ENCODE results near the gene TRIM38. TPM values are rescaled to one million over a fixed set of nuclear protein-coding genes. Genes with fewer than 3 reads are reported as not detected.
A peak's percentile ranks its signal among the peaks of the same experiment; 100 is the strongest.

TRIM38 gene
- total RNA-seq, 2 donors from 2014 or later = 9.7 to 13.4 TPM

GRCh38 chr6:26019261-26019830 lies 56.7 kb downstream of the TRIM38 start:
- H3K9ac ChIP-seq (ENCODE audit: low read depth in 2 of 2, low read length in 2 of 2) = no peak overlapping the region

DNA sequence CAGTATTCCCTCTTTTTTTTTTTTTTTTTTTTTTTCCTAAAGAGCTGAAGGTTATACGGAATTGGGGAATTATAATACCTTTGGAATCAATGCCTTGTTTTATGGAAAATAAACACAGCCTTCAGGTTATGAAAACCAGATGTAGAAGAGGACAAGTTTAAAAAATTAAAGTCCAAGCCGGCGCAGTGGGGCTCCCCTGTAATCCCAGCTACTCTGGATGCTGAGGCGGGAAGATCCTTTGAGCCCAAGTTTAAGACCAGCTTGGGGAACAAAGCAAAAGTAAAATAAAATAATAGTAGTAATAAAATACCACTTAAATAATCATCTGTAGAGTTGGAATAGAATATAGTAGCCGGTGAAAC lies 57.3 kb downstream of the TRIM38 start:
- Histone ChIP-seq H3K9me3 (no peaks in the 10 kb centered on the region), H3K27me3 (no peaks in the 10 kb centered on the region), H3K27ac (peak overlapping the region; percentile 99), H3K36me3 (no peaks in the 10 kb centered on the region), H3K4me3 (peak overlapping the region; percentile 53), H3K4me1 (no peaks in the 10 kb centered on the region), H3K9ac (ENCODE audit: low read depth in 2 of 2, low read length in 2 of 2) (no peak overlapping the region)
- TF ChIP-seq, protein P1, sequence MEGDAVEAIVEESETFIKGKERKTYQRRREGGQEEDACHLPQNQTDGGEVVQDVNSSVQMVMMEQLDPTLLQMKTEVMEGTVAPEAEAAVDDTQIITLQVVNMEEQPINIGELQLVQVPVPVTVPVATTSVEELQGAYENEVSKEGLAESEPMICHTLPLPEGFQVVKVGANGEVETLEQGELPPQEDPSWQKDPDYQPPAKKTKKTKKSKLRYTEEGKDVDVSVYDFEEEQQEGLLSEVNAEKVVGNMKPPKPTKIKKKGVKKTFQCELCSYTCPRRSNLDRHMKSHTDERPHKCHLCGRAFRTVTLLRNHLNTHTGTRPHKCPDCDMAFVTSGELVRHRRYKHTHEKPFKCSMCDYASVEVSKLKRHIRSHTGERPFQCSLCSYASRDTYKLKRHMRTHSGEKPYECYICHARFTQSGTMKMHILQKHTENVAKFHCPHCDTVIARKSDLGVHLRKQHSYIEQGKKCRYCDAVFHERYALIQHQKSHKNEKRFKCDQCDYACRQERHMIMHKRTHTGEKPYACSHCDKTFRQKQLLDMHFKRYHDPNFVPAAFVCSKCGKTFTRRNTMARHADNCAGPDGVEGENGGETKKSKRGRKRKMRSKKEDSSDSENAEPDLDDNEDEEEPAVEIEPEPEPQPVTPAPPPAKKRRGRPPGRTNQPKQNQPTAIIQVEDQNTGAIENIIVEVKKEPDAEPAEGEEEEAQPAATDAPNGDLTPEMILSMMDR (IDR thresholded peaks at IDR 0.05) = no peak
- intact Hi-C loops (cut with DNase I) = no loop called here
- DNase-seq = no peak

More at GRCh38 chr6:26019261-26019830, 56.7 kb downstream of the TRIM38 start:
- no peaks in the 10 kb centered on the region for H3K4me1 ChIP-seq
- H3K9me3 ChIP-seq = no peaks in the 10 kb centered on the region
- intact Hi-C loops (cut with DNase I) = no loop called here
- DNase-seq = no peak
- TF ChIP-seq, protein P1 (IDR thresholded peaks at IDR 0.05) = no peak
- H3K27me3 ChIP-seq = no peaks in the 10 kb centered on the region
- H3K4me3 ChIP-seq = no peak overlapping the region
- H3K27ac ChIP-seq = no peak overlapping the region
- H3K36me3 ChIP-seq = no peaks in the 10 kb centered on the region

GRCh38 chr6:26020329-26021000 lies 57.9 kb downstream of the TRIM38 start:
- Histone ChIP-seq H3K4me3 (peak overlapping the region; percentile 53), H3K27ac (peak overlapping the region; percentile 99), H3K36me3 (no peaks in the 10 kb centered on the region), H3K27me3 (no peaks in the 10 kb centered on the region), H3K4me1 (no peaks in the 10 kb centered on the region), H3K9ac (ENCODE audit: low read depth in 2 of 2, low read length in 2 of 2) (peak overlapping the region; percentile 89 to 91), H3K9me3 (no peaks in the 10 kb centered on the region)
- TF ChIP-seq, protein P1 (IDR thresholded peaks at IDR 0.05) = no peak
- intact Hi-C loops (cut with DNase I) = no loop called here
- peak; percentile 90 for DNase-seq

DNA sequence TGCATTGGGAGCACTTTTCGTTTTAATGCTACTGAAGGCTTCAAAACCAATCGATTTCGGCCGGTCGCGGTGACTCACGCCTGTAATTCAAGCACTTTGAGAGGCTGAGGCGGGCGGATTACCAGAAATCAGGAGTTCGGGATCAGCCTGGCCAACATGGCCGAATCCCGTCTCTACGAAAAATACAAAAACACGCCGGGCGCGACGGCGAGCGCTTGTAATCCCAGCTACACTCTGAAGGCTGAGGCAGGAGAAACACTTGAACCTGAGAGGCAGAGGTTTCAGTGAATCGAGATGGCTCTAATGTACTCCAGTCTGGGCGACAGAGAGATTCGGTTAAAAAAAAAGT lies 58.4 kb downstream of the TRIM38 start:
- H3K36me3 ChIP-seq = no peaks in the 10 kb centered on the region
- no peaks in the 10 kb centered on the region for H3K4me1 ChIP-seq
- H3K27me3 ChIP-seq = no peaks in the 10 kb centered on the region
- peak overlapping the region; percentile 89 to 91 for H3K9ac ChIP-seq (ENCODE audit: low read depth in 2 of 2, low read length in 2 of 2)
- H3K9me3 ChIP-seq = no peaks in the 10 kb centered on the region
- DNase-seq = peak; percentile 68
- peak overlapping the region; percentile 53 for H3K4me3 ChIP-seq
- H3K27ac ChIP-seq = peak overlapping the region; percentile 99
- TF ChIP-seq, protein P1 (IDR thresholded peaks at IDR 0.05) = no peak
- intact Hi-C loops (cut with DNase I) = no loop called here

GRCh38 chr6:26021350-26022131 lies 58.9 kb downstream of the TRIM38 start:
- TF ChIP-seq, protein P1 (IDR thresholded peaks at IDR 0.05) = no peak
- intact Hi-C loops (cut with DNase I) = no loop called here
- peak overlapping the region; percentile 89 to 91 for H3K9ac ChIP-seq (ENCODE audit: low read depth in 2 of 2, low read length in 2 of 2)
- no peaks in the 10 kb centered on the region for H3K9me3 ChIP-seq
- no peaks in the 10 kb centered on the region for H3K36me3 ChIP-seq
- H3K27ac ChIP-seq = peak overlapping the region; percentile 99
- peak overlapping the region; percentile 53 for H3K4me3 ChIP-seq
- no peaks in the 10 kb centered on the region for H3K27me3 ChIP-seq
- no peaks in the 10 kb centered on the region for H3K4me1 ChIP-seq
- DNase-seq = peak; percentile 97

Data from colonic mucosa (tissue), 4 donors.